Muscle layer of colon (tissue), 2 donors: ENCODE measurements around the gene MAP4K5.

Experiments used
- H3K27ac ChIP-seq: one replicate; pipeline ENCODE4 v1.7.0; 2013; ENCODE audit warnings: low read depth, mild to moderate bottlenecking, low read length, moderate library complexity
- H3K27me3 ChIP-seq, 2 donors: one replicate each; pipeline ENCODE4 v1.7.0; 2013; ENCODE audit warnings: low read length in 2 of 2, mild to moderate bottlenecking in 2 of 2; ENCODE audit not compliant: insufficient read depth in 2 of 2, control insufficient read depth in 1 of 2
- H3K36me3 ChIP-seq: one replicate; pipeline ENCODE4 v1.7.0; 2013; ENCODE audit warnings: mild to moderate bottlenecking, low read length; ENCODE audit not compliant: insufficient read depth
- H3K4me1 ChIP-seq: one replicate; pipeline ENCODE4 v1.7.0; 2013; ENCODE audit warnings: mild to moderate bottlenecking, low read length; ENCODE audit not compliant: insufficient read depth
- H3K4me3 ChIP-seq, 2 donors: one replicate each; pipeline ENCODE4 v1.7.0; 2013; ENCODE audit warnings: low read length in 2 of 2, low read depth in 1 of 2, mild to moderate bottlenecking in 1 of 2, moderate library complexity in 1 of 2
- H3K9ac ChIP-seq: one replicate; pipeline ENCODE4 v1.7.0; 2013; ENCODE audit warnings: low read length
- H3K9me3 ChIP-seq: one replicate; pipeline ENCODE4 v1.7.0; 2013; ENCODE audit warnings: mild to moderate bottlenecking, low read length
- donor health status: abdominal sarcoma.
- donor health status: Adenocarcinoma of cecum.

MAP4K5 gene

GRCh38 chr14:50530794-50531365, 1.5 kb downstream of the MAP4K5 start:
- peak overlapping the region; percentile 93 for H3K27ac ChIP-seq
- H3K27me3 ChIP-seq: no peaks in the 10 kb centered on the region
- no peaks in the 10 kb centered on the region for H3K36me3 ChIP-seq
- peaks cover 27% of the 10 kb centered on the region for H3K4me1 ChIP-seq
- H3K4me3 ChIP-seq: peak overlapping the region; percentile 79 to 87
- peak overlapping the region; percentile 79 for H3K9ac ChIP-seq
- H3K9me3 ChIP-seq: no peaks in the 10 kb centered on the region

DNA sequence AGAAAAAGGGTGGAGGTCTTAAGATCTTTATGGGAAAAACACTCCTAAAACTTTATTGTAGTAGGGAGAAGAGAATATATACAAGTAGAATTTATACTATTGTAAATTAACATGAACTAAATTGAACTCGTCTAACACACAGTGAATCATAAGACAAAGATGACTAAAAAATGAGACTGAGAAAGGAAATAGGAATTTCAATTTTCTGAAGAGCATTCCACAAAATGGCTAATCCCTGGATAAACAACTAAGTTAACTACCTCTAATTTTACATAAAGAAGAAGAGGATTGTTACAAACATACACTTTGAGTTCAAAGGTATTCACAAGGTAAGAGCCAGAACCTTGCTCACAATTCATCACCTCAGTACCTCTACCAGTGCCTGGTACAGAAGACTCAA, 2.0 kb downstream of the MAP4K5 start:
- H3K4me1 ChIP-seq: peaks cover 27% of the 10 kb centered on the region
- peak overlapping the region in 1 of 2 donors; percentile 79 for H3K4me3 ChIP-seq
- no peaks in the 10 kb centered on the region for H3K9me3 ChIP-seq
- no peaks in the 10 kb centered on the region for H3K36me3 ChIP-seq
- peak overlapping the region; percentile 25 for H3K9ac ChIP-seq
- H3K27ac ChIP-seq: peak overlapping the region; percentile 41
- H3K27me3 ChIP-seq: no peaks in the 10 kb centered on the region

DNA sequence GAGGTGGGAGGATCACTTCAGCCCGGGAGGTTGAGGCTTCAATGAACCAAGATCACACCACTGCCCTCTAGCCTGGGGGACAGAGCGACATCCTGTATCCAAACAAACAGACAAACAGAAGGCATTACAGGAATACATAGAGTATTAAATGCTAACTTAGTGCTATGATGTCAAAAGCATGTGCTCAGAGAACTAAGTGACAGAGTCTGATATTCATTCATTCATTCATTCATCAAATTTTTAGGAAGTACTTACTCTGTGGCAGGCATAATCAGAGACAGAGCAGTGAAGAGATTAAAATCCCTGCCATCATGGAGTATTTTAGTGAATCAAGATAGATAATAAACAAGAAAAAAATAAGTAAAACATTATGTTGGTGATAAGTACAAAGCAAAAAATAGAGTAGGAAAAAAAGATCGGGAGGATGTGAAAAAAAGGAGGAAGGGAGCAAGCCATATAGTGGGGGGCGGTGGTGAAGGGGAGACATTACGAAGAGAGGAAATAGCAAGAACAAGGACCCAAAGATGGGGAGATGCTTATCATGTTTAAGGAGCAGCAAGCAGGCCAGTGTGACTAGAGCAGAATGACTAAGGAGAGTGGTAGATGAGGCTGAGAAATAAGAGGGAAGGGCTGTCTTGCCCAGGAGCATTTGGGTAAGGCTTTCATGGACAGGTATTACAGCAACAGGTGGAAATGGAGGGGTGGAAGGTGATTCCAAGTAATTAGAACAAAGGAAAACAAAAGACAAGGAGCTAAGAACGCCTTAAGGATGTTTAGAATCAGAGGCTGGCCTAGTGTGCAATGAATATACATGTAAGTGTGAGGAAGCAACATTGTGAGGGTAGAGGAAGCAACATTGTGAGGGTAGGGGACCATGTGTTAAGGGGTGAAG, 2.8 kb downstream of the MAP4K5 start:
- Histone ChIP-seq H3K27ac (peak overlapping the region; percentile 41), H3K9me3 (no peaks in the 10 kb centered on the region), H3K36me3 (no peaks in the 10 kb centered on the region), H3K27me3 (no peaks in the 10 kb centered on the region), H3K4me1 (peaks cover 27% of the 10 kb centered on the region), H3K4me3 (no peak overlapping the region), H3K9ac (peak overlapping the region; percentile 25)

- Histone ChIP-seq H3K4me3 (no peak overlapping the region), H3K9me3 (no peaks in the 10 kb centered on the region), H3K9ac (no peak overlapping the region), H3K36me3 (no peaks in the 10 kb centered on the region), H3K27me3 (no peaks in the 10 kb centered on the region), H3K4me1 (peaks cover 26% of the 10 kb centered on the region), H3K27ac (no peak overlapping the region)
These were observed 4.4 kb downstream of the MAP4K5 start for GRCh38 chr14:50528000-50528399.

DNA sequence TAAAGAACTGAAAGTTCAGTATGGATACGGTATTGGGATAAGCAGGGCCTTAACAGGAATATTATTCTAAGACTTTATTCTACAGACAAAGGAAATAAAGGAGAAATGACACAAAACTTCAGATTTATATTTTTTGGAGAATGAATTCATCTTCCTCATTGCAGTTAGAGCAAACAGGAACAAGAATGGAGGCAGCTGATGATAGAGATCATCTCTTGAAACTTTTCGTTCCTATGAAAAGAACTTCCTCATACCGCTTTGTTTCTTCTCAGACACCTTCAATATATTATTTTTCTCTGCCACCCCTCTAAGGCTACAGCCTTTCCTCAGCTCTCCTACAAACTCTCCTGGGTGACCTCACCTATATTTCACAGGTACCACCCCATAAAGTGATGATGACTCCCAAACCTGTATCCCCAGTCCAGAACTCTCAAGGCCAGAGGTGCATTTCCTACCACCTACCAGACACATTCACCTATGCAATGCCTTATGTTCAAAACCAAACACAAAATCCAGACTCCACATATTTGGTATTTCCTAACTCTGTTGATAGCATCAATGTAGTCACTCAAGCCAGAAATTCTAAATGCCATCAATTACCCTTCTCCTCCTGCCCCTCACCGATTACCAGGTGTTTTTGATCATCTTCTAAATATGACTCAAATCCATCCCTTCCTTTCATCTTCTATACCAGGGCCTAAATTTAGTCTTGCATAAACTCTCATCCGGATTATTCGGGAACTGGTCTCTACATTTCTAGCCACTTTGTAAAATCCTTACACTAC, 7.4 kb downstream of the MAP4K5 start:
- Histone ChIP-seq H3K9ac (no peak overlapping the region), H3K4me1 (peaks cover 23% of the 10 kb centered on the region), H3K27ac (no peak overlapping the region), H3K36me3 (no peaks in the 10 kb centered on the region), H3K4me3 (no peak overlapping the region), H3K27me3 (no peaks in the 10 kb centered on the region), H3K9me3 (no peaks in the 10 kb centered on the region)

DNA sequence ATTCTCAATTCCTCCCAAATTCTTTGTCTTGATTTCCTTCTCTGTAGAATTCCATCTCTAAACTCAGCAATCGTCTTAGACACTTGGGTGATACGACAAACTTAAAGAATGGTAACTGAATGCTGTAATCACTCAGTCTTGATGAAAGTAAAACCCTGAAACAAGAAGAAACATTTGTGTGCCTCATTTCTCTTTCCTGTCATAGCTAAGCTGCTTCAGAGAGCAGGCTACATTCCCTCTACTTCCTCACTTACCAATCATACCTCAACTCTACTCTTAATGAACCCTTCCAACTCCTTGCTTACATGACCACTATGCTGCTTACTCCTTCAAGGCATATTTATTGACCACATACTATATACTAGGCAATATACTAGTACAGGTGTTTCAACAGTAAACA, 8.3 kb downstream of the MAP4K5 start:
- Histone ChIP-seq H3K9me3 (no peaks in the 10 kb centered on the region), H3K27me3 (no peaks in the 10 kb centered on the region), H3K4me3 (no peak overlapping the region), H3K4me1 (peaks cover 14% of the 10 kb centered on the region), H3K9ac (no peak overlapping the region), H3K27ac (no peak overlapping the region), H3K36me3 (no peaks in the 10 kb centered on the region)

DNA sequence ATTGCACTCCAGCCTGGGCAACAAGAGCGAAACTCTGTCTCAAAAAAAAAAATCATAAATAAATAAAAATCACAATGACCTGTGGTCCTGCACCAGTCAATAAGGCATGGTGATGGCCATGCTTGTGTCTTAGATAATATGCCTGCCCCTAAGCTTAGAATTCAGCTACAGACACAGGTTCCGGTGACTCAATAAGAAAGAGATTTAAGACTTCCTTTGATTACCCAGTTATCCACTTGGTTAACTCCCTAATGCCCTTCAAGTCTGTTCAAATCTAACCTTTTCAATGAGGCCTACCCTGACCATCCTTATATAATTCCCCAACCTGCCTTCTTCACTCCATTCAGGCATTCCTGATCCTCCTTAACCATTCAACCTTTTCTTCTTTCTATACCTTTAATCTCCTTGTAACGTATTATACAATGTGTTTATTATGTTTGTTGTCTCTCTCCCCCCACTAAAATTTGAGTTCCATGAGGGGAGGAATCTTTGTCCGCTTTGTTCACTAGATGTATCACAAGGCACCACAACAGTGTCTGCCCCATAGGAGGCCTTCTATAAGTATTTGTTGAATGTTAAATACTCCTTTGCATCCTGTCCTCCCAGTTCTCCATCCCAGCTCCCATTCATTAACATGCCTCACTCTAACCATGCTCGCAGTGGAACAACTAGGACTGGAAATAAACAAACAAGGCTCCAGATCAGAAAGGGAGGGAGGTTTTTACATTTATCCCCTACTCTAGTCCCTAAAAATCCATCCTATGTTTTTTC, 8.9 kb downstream of the MAP4K5 start:
- Histone ChIP-seq H3K27me3 (no peaks in the 10 kb centered on the region), H3K4me1 (peaks cover 12% of the 10 kb centered on the region), H3K9me3 (no peaks in the 10 kb centered on the region), H3K36me3 (no peaks in the 10 kb centered on the region), H3K9ac (no peak overlapping the region), H3K27ac (no peak overlapping the region), H3K4me3 (no peak overlapping the region)

DNA sequence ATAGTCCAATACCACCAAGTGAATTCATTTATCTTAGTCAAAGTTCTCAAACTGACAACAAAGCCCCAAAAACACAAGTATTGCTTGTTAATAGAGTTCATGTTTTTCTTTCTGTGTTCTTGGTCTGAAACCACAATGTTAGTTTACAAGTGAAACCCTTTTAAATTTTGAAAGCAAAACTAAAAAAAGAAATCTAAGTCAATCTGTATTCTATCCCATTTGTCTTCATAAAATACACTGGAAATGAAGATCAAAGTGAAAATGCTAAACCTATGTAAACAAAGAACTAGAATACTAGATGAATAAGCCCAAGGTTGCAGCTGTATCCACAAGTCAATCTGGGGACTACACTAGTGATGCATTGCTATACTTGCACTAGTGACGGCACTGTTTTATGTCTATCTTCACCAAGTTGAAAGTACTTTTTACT, 10.4 kb downstream of the MAP4K5 start:
- peaks cover 12% of the 10 kb centered on the region for H3K4me1 ChIP-seq
- H3K36me3 ChIP-seq: no peaks in the 10 kb centered on the region
- H3K27me3 ChIP-seq: no peaks in the 10 kb centered on the region
- no peak overlapping the region for H3K27ac ChIP-seq
- H3K4me3 ChIP-seq: peak overlapping the region in 1 of 2 donors; percentile 16
- H3K9me3 ChIP-seq: no peaks in the 10 kb centered on the region
- H3K9ac ChIP-seq: no peak overlapping the region

GRCh38 chr14:50520947-50521815, 11.2 kb downstream of the MAP4K5 start:
- Histone ChIP-seq H3K36me3 (no peaks in the 10 kb centered on the region), H3K9ac (no peak overlapping the region), H3K27ac (no peak overlapping the region), H3K4me3 (peak overlapping the region in 1 of 2 donors; percentile 16), H3K9me3 (no peaks in the 10 kb centered on the region), H3K27me3 (no peaks in the 10 kb centered on the region), H3K4me1 (peaks cover 12% of the 10 kb centered on the region)

DNA sequence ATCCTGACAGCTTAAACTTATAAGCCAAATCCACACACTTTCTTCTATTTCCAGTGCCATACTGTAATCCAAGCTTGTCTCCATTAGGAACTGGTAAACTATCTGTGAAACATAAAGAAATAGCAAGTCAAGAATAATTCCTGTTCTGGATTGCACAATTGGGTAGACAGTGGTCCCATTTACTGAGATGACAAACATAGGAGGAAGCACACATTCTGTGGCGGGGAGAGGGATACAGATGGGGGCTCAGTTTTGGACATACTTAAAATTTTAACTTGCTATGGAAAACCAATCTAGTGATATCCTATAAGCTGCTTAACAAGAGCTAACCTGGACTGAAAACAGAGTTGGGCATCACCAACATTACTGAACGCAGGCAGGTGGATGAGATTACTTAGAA, 16.3 kb downstream of the MAP4K5 start:
- no peaks in the 10 kb centered on the region for H3K36me3 ChIP-seq
- no peak overlapping the region for H3K9ac ChIP-seq
- H3K27me3 ChIP-seq: no peaks in the 10 kb centered on the region
- no peak overlapping the region for H3K27ac ChIP-seq
- H3K9me3 ChIP-seq: no peaks in the 10 kb centered on the region
- peaks cover under 1% of the 10 kb centered on the region for H3K4me1 ChIP-seq
- no peak overlapping the region for H3K4me3 ChIP-seq
